Colon (tissue), 2 donors: ENCODE measurements around the gene EIF4E2.
"Not testable (repeated sequence)": the region's sequence is repeated elsewhere in the genome, so short reads cannot be mapped to it uniquely, and the experiment has no call there.

Experiments used
- FAIRE-seq: peaks from 2 replicates; lab custom pipeline; 2012; peaks lifted over from hg19 to GRCh38; lab: Jason Lieb, UNC
- donor health status: control.
- donor health status: control.

Gene EIF4E2

GRCh38 chr2:232522623-232523401, 27.7 kb upstream of the EIF4E2 start:
- no peak for FAIRE-seq

- no peak for FAIRE-seq
Measured at GRCh38 chr2:232523402-232523681, 27.1 kb upstream of the EIF4E2 start.

GRCh38 chr2:232523682-232524597, 26.5 kb upstream of the EIF4E2 start:
- FAIRE-seq: no peak

GRCh38 chr2:232524771-232525170, 25.7 kb upstream of the EIF4E2 start:
- FAIRE-seq: no peak

- FAIRE-seq: no peak
Measured at GRCh38 chr2:232525199-232525598, 25.3 kb upstream of the EIF4E2 start.

GRCh38 chr2:232525791-232526371, 24.6 kb upstream of the EIF4E2 start, which contains the start of gene CHRND:
CHRND (plus strand) TSS chr2:232526160; CDS start chr2:232526216, 56 bp downstream.
- no peak for FAIRE-seq

GRCh38 chr2:232526372-232526941, 24.0 kb upstream of the EIF4E2 start:
- FAIRE-seq: no peak

- no peak for FAIRE-seq
Measured at GRCh38 chr2:232527905-232528470, 22.5 kb upstream of the EIF4E2 start.

- FAIRE-seq: no peak
Measured at GRCh38 chr2:232528746-232529460, 21.6 kb upstream of the EIF4E2 start.

- no peak for FAIRE-seq
Measured at GRCh38 chr2:232529806-232530547, 20.5 kb upstream of the EIF4E2 start.

GRCh38 chr2:232530626-232531260, 19.7 kb upstream of the EIF4E2 start:
- no peak for FAIRE-seq

- FAIRE-seq: no peak
Measured at GRCh38 chr2:232532419-232532818, 18.1 kb upstream of the EIF4E2 start.

GRCh38 chr2:232532821-232533220, 17.7 kb upstream of the EIF4E2 start:
- not testable (repeated sequence) for FAIRE-seq

- no peak for FAIRE-seq
Measured at GRCh38 chr2:232533944-232534710, 16.4 kb upstream of the EIF4E2 start.

GRCh38 chr2:232534940-232535651, 15.4 kb upstream of the EIF4E2 start:
- FAIRE-seq: no peak

- no peak for FAIRE-seq
Measured at GRCh38 chr2:232535761-232536530, 14.5 kb upstream of the EIF4E2 start.

- FAIRE-seq: no peak
Measured at GRCh38 chr2:232537079-232537478, 13.4 kb upstream of the EIF4E2 start.

GRCh38 chr2:232537499-232537898, 13.0 kb upstream of the EIF4E2 start:
- FAIRE-seq: no peak
